ENCODE measurements around the gene MGLL.

The MGLL gene

GRCh38 chr3:127822041-127822681 is at the start of gene MGLL:
MGLL (minus strand) TSS chr3:127822515; CDS start chr3:127822318, 197 bp downstream.
- DNase-seq = no peak

- no peak for DNase-seq
Observed at GRCh38 chr3:127870156-127870555, 47.8 kb upstream of the MGLL start.

GRCh38 chr3:127867986-127868385 is 45.7 kb upstream of the MGLL start:
- DNase-seq = no peak

- DNase-seq = no peak
Observed at GRCh38 chr3:127867412-127867811, 45.1 kb upstream of the MGLL start.

- DNase-seq = no peak
Observed at GRCh38 chr3:127865941-127866340, 43.6 kb upstream of the MGLL start.

GRCh38 chr3:127860211-127860696 is 37.9 kb upstream of the MGLL start:
- DNase-seq = no peak

- DNase-seq = no peak
Observed at GRCh38 chr3:127859730-127860129, 37.4 kb upstream of the MGLL start.

- no peak for DNase-seq
Observed at GRCh38 chr3:127858937-127859336, 36.6 kb upstream of the MGLL start.

GRCh38 chr3:127858521-127858920 is 36.2 kb upstream of the MGLL start:
- DNase-seq = no peak

- no peak for DNase-seq
Observed at GRCh38 chr3:127857333-127857732, 35.0 kb upstream of the MGLL start.

- DNase-seq = no peak
Observed at GRCh38 chr3:127856801-127857200, 34.5 kb upstream of the MGLL start.

- DNase-seq = no peak
Observed at GRCh38 chr3:127855246-127855645, 32.9 kb upstream of the MGLL start.

GRCh38 chr3:127853681-127854080 is 31.4 kb upstream of the MGLL start:
- no peak for DNase-seq

GRCh38 chr3:127851899-127852298 is 29.6 kb upstream of the MGLL start:
- DNase-seq = no peak

GRCh38 chr3:127849368-127849767 is 27.1 kb upstream of the MGLL start:
- no peak for DNase-seq

GRCh38 chr3:127848131-127849129 is 26.1 kb upstream of the MGLL start:
- no peak for DNase-seq

GRCh38 chr3:127847236-127847720 is 25.0 kb upstream of the MGLL start:
- DNase-seq = no peak

GRCh38 chr3:127846576-127846975 is 24.3 kb upstream of the MGLL start:
- DNase-seq = no peak

GRCh38 chr3:127844326-127844942 is 22.1 kb upstream of the MGLL start:
- no peak for DNase-seq

GRCh38 chr3:127840671-127841070 is 18.4 kb upstream of the MGLL start:
- no peak for DNase-seq

- no peak for DNase-seq
Observed at GRCh38 chr3:127839099-127839498, 16.8 kb upstream of the MGLL start.

GRCh38 chr3:127835993-127836882 is 13.9 kb upstream of the MGLL start:
- no peak for DNase-seq
